BLaER1 (cell line): ENCODE measurements around the gene VILL.

ENCODE experiments used
- H3K27ac ChIP-seq: shearing (Covaris generic); formaldehyde crosslinking; 2 replicates; pipeline ENCODE4 v1.8.1; 2022
- H3K27me3 ChIP-seq: shearing (Covaris generic); formaldehyde crosslinking; 2 replicates; pipeline ENCODE4 v1.8.1; 2022
- H3K36me3 ChIP-seq: shearing (Covaris generic); formaldehyde crosslinking; 2 replicates; pipeline ENCODE4 v1.8.1; 2022
- H3K4me1 ChIP-seq: shearing (Covaris generic); formaldehyde crosslinking; 2 replicates; pipeline ENCODE4 v1.8.1; 2022
- H3K4me2 ChIP-seq: shearing (Covaris generic); formaldehyde crosslinking; 2 replicates; pipeline ENCODE4 v1.8.1; 2022
- H3K4me3 ChIP-seq: shearing (Covaris generic); formaldehyde crosslinking; 2 replicates; pipeline ENCODE4 v1.8.1; 2022
- H3K9ac ChIP-seq: shearing (Covaris generic); formaldehyde crosslinking; 2 replicates; pipeline ENCODE4 v1.8.1; 2022
- H3K9me3 ChIP-seq: shearing (Covaris generic); formaldehyde crosslinking; 2 replicates; pipeline ENCODE4 v1.8.1; 2022
- H4K20me1 ChIP-seq: shearing (Covaris generic); formaldehyde crosslinking; 2 replicates; pipeline ENCODE4 v1.8.1; 2022
- Cebpa-rat ChIP-seq: shearing (Covaris generic); IDR thresholded peaks from 2 replicates; pipeline ENCODE4 v1.8.1; 2022

VILL gene

GRCh38 chr3:37990527-37990926, at the start of gene VILL:
Gene VILL (plus strand): TSS chr3:37990786. CDS start chr3:37993673, 2,887 bp downstream.
- H3K27me3 ChIP-seq, result no peaks in the 10 kb centered on the region
- H3K4me3 ChIP-seq, result no peak within 1 kb of the TSS
- H4K20me1 ChIP-seq, result no peaks in the 10 kb centered on the region
- peaks cover 3% of the 10 kb centered on the region for H3K36me3 ChIP-seq
- peaks cover 42% of the 10 kb centered on the region for H3K4me1 ChIP-seq
- TF ChIP-seq Cebpa-rat, result no peak
- H3K27ac ChIP-seq, result peak within 1 kb of the TSS; percentile 30; the same call in 1 of the 2 replicates
- no peak within 1 kb of the TSS for H3K4me2 ChIP-seq
- H3K9me3 ChIP-seq, result no peaks in the 10 kb centered on the region
- H3K9ac ChIP-seq, result no peak within 1 kb of the TSS

GRCh38 chr3:37941608-37942508, 48.7 kb upstream of the VILL start:
- Histone ChIP-seq H3K4me3 (no peak overlapping the region), H3K27me3 (no peaks in the 10 kb centered on the region), H3K9me3 (no peaks in the 10 kb centered on the region), H3K9ac (no peak overlapping the region), H3K36me3 (no peaks in the 10 kb centered on the region), H4K20me1 (no peaks in the 10 kb centered on the region), H3K27ac (no peak overlapping the region), H3K4me1 (peaks cover 18% of the 10 kb centered on the region), H3K4me2 (peak overlapping the region; percentile 40)
- no peak for TF ChIP-seq Cebpa-rat

- Histone ChIP-seq H3K27me3 (no peaks in the 10 kb centered on the region), H3K9me3 (no peaks in the 10 kb centered on the region), H3K4me2 (no peak overlapping the region), H3K36me3 (no peaks in the 10 kb centered on the region), H3K27ac (no peak overlapping the region), H3K9ac (no peak overlapping the region), H3K4me3 (no peak overlapping the region), H4K20me1 (no peaks in the 10 kb centered on the region), H3K4me1 (peaks cover 18% of the 10 kb centered on the region)
- TF ChIP-seq Cebpa-rat, result no peak
Measured at GRCh38 chr3:37942646-37943045, 47.9 kb upstream of the VILL start.

GRCh38 chr3:37943126-37943525, 47.5 kb upstream of the VILL start:
- Histone ChIP-seq H3K4me2 (no peak overlapping the region), H3K27ac (no peak overlapping the region), H3K4me1 (peaks cover 18% of the 10 kb centered on the region), H3K4me3 (no peak overlapping the region), H3K9ac (no peak overlapping the region), H3K27me3 (no peaks in the 10 kb centered on the region), H3K9me3 (no peaks in the 10 kb centered on the region), H3K36me3 (no peaks in the 10 kb centered on the region), H4K20me1 (no peaks in the 10 kb centered on the region)
- TF ChIP-seq Cebpa-rat, result no peak

- H3K36me3 ChIP-seq, result no peaks in the 10 kb centered on the region
- TF ChIP-seq Cebpa-rat, result no peak
- H3K27me3 ChIP-seq, result no peaks in the 10 kb centered on the region
- H3K4me3 ChIP-seq, result no peak overlapping the region
- H3K9me3 ChIP-seq, result no peaks in the 10 kb centered on the region
- H3K4me2 ChIP-seq, result no peak overlapping the region
- H3K9ac ChIP-seq, result no peak overlapping the region
- no peak overlapping the region for H3K27ac ChIP-seq
- peaks cover 18% of the 10 kb centered on the region for H3K4me1 ChIP-seq
- no peaks in the 10 kb centered on the region for H4K20me1 ChIP-seq
Measured at GRCh38 chr3:37943631-37944314, 46.8 kb upstream of the VILL start.

GRCh38 chr3:37944391-37944842, 46.2 kb upstream of the VILL start:
- H3K9me3 ChIP-seq, result no peaks in the 10 kb centered on the region
- H3K27ac ChIP-seq, result no peak overlapping the region
- H4K20me1 ChIP-seq, result no peaks in the 10 kb centered on the region
- no peaks in the 10 kb centered on the region for H3K27me3 ChIP-seq
- H3K4me2 ChIP-seq, result no peak overlapping the region
- no peak overlapping the region for H3K4me3 ChIP-seq
- H3K9ac ChIP-seq, result no peak overlapping the region
- H3K4me1 ChIP-seq, result peaks cover 18% of the 10 kb centered on the region
- no peak for TF ChIP-seq Cebpa-rat
- no peaks in the 10 kb centered on the region for H3K36me3 ChIP-seq

- TF ChIP-seq Cebpa-rat, result no peak
- Histone ChIP-seq H3K9ac (no peak overlapping the region), H3K27me3 (no peaks in the 10 kb centered on the region), H3K9me3 (no peaks in the 10 kb centered on the region), H3K36me3 (no peaks in the 10 kb centered on the region), H3K4me3 (no peak overlapping the region), H3K27ac (no peak overlapping the region), H3K4me1 (peaks cover 18% of the 10 kb centered on the region), H4K20me1 (no peaks in the 10 kb centered on the region), H3K4me2 (no peak overlapping the region)
Measured at GRCh38 chr3:37945156-37945806, 45.3 kb upstream of the VILL start.

- TF ChIP-seq Cebpa-rat, result no peak
Measured at GRCh38 chr3:37945807-37946530, 44.6 kb upstream of the VILL start.

GRCh38 chr3:37946531-37946889, 44.1 kb upstream of the VILL start:
- H4K20me1 ChIP-seq, result no peaks in the 10 kb centered on the region
- peaks cover 14% of the 10 kb centered on the region for H3K4me1 ChIP-seq
- H3K4me3 ChIP-seq, result no peak overlapping the region
- no peak for TF ChIP-seq Cebpa-rat
- no peak overlapping the region for H3K9ac ChIP-seq
- no peak overlapping the region for H3K27ac ChIP-seq
- no peaks in the 10 kb centered on the region for H3K36me3 ChIP-seq
- no peak overlapping the region for H3K4me2 ChIP-seq
- no peaks in the 10 kb centered on the region for H3K27me3 ChIP-seq
- H3K9me3 ChIP-seq, result no peaks in the 10 kb centered on the region

More at GRCh38 chr3:37945807-37946530, 44.6 kb upstream of the VILL start:
- H3K36me3 ChIP-seq, result no peaks in the 10 kb centered on the region
- H3K9me3 ChIP-seq, result no peaks in the 10 kb centered on the region
- H3K4me1 ChIP-seq, result peaks cover 18% of the 10 kb centered on the region
- H3K4me3 ChIP-seq, result no peak overlapping the region
- no peak overlapping the region for H3K27ac ChIP-seq
- no peak overlapping the region for H3K4me2 ChIP-seq
- H4K20me1 ChIP-seq, result no peaks in the 10 kb centered on the region
- no peak overlapping the region for H3K9ac ChIP-seq
- H3K27me3 ChIP-seq, result no peaks in the 10 kb centered on the region
